ENCODE data around the gene SNAP91.

The SNAP91 gene

DNA sequence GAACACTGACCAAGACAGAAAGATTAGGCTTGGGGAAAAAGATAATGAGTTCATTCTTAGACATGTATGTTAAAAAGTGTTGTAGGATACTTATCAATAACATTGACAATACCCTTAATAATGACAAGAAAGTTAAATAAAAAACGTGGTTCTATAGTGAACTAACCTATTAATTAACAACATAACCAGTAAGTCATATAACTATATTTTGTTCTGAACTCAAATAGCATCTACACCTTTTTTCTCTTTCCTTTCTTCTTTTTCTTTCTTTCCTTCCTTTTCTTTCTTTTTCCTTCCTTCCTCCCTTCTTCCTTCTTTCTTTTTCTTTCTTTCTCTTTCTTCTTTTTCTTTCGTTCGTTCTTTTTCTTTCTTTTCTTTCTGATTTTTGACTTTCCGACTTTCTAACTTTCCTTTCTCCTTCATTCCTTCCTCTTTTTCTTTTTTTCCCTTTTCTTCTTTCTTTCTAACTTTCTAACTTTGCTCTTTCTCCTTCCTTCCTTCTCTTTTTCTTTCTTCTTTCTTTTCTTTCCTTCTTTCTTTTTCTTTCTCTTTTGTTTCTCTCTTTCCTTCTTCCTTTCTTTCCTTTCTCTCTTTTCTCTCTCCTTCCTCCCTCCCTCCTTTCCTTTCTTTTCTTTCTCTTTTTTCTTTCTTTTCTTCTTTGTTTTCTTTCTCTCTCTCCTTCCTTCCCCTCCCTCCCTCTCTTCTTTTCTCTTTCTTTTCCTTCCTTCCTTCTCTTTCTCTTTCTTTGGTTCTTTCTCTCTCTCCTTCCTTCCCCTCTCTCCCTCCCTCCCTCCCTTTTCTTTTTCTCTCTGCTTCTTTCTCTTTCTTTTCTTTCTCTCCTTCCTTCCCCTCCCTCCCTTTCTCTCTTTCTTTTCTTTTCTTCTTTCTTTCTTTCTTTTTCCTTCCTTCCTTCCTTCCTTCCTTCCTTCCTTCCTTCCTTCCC is 172.0 kb downstream of the SNAP91 start:
- no peak overlapping the region for H3K4me3 ChIP-seq (ENCODE audit: low read length in 2 of 2)
- WGBS, 2 donors (ENCODE audit: extremely low coverage in 2 of 2, insufficient read length in 2 of 2, insufficient replicate concordance in 1 of 2): 100% methylated on average over 1 of the region's 4 CpGs; no CpG with 5 or more reads in 1 of the 2 donors
- H4K91ac ChIP-seq (ENCODE audit: low read depth, low read length, poor library complexity): no peak overlapping the region
- no peak overlapping the region for H2BK120ac ChIP-seq (ENCODE audit: low read depth, low read length)
- no peak overlapping the region for H3K18ac ChIP-seq (ENCODE audit: low read length)
- no peaks in the 10 kb centered on the region for H3K9me3 ChIP-seq (replicated peaks in 1 of 2; ENCODE audit: control insufficient read depth in 2 of 2, insufficient read depth in 1 of 2, low read depth in 1 of 2, low read length in 2 of 2)
- H2AFZ ChIP-seq (ENCODE audit: low read length): no peak overlapping the region
- H3K4me2 ChIP-seq (ENCODE audit: insufficient read depth, low read length, poor library complexity, severe bottlenecking): no peak overlapping the region
- no peak overlapping the region for H2AK5ac ChIP-seq (ENCODE audit: low read depth, low read length)
- no peak overlapping the region for H2BK5ac ChIP-seq (ENCODE audit: low read length)
- no peaks in the 10 kb centered on the region for H3K36me3 ChIP-seq (replicated peaks in 1 of 2; ENCODE audit: control insufficient read depth in 2 of 2, insufficient read depth in 2 of 2, low read length in 2 of 2)
- no peak overlapping the region for H3K27ac ChIP-seq (replicated peaks; ENCODE audit: low read length)
- H3K79me1 ChIP-seq (ENCODE audit: low read depth, low read length): no peaks in the 10 kb centered on the region
- no peak overlapping the region for H3K14ac ChIP-seq (ENCODE audit: low read length)
- no peaks in the 10 kb centered on the region for H3K4me1 ChIP-seq (ENCODE audit: control insufficient read depth in 2 of 2, insufficient read depth in 1 of 2, low read depth in 1 of 2, low read length in 2 of 2)
- H4K8ac ChIP-seq (ENCODE audit: low read depth, low read length): no peak overlapping the region
- no peak overlapping the region for H2BK15ac ChIP-seq (ENCODE audit: low read length)
- no peak overlapping the region for H3K9ac ChIP-seq (ENCODE audit: low read depth, low read length, poor library complexity)
- no peak for DNase-seq (ENCODE audit: low spot score)
- no peak overlapping the region for H2BK12ac ChIP-seq (ENCODE audit: low read length)
- H3K27me3 ChIP-seq (ENCODE audit: control insufficient read depth in 3 of 3, insufficient read depth in 3 of 3, low read depth in 1 of 3, low read length in 3 of 3): no peaks in the 10 kb centered on the region
- no peak overlapping the region for H3K23ac ChIP-seq (ENCODE audit: low read depth, low read length, poor library complexity)
- H3K4ac ChIP-seq (ENCODE audit: low read length): no peak overlapping the region

DNA sequence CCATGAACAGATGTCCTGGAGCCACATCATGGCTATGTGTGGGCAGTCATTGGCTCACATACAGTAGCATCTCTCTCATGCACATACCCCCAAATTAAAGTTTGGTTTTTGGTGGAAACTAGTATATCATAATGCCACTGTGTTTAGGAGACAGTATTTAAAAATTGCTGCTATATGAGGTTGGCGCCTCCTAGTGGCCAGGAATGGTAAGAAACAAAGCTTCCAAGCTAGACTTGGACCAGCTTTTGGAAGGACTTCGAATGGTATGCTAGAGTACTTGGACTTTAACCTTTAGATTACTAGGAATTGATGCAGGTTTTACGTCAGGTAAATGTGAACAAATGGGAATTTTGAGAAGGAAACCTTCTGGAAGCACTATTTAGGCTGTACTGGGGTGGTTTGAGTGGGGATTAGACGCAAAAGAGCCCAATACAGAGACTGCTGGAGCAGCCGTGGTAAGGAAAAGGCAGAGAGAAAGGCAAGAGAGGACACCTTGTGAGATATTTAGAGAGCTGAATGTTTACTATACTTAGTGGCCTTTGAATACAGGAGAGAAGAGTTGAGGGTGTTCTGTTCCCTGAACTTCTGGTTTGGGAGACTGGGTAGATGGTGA is 172.8 kb downstream of the SNAP91 start:
- no peak overlapping the region for H2BK12ac ChIP-seq (ENCODE audit: low read length)
- no peak overlapping the region for H3K4me2 ChIP-seq (ENCODE audit: insufficient read depth, low read length, poor library complexity, severe bottlenecking)
- no peaks in the 10 kb centered on the region for H3K27me3 ChIP-seq (ENCODE audit: control insufficient read depth in 3 of 3, insufficient read depth in 3 of 3, low read depth in 1 of 3, low read length in 3 of 3)
- H3K79me1 ChIP-seq (ENCODE audit: low read depth, low read length): no peaks in the 10 kb centered on the region
- H3K9me3 ChIP-seq (replicated peaks in 1 of 2; ENCODE audit: control insufficient read depth in 2 of 2, insufficient read depth in 1 of 2, low read depth in 1 of 2, low read length in 2 of 2): no peaks in the 10 kb centered on the region
- H3K27ac ChIP-seq (replicated peaks; ENCODE audit: low read length): no peak overlapping the region
- H3K4me1 ChIP-seq (ENCODE audit: control insufficient read depth in 2 of 2, insufficient read depth in 1 of 2, low read depth in 1 of 2, low read length in 2 of 2): no peaks in the 10 kb centered on the region
- no peak overlapping the region for H2BK5ac ChIP-seq (ENCODE audit: low read length)
- no peaks in the 10 kb centered on the region for H3K36me3 ChIP-seq (replicated peaks in 1 of 2; ENCODE audit: control insufficient read depth in 2 of 2, insufficient read depth in 2 of 2, low read length in 2 of 2)
- H2AFZ ChIP-seq (ENCODE audit: low read length): no peak overlapping the region
- WGBS, 2 donors (ENCODE audit: extremely low coverage in 2 of 2, insufficient read length in 2 of 2, insufficient replicate concordance in 1 of 2): no CpG with 5 or more reads among the region's 5 CpGs
- no peak overlapping the region for H2AK5ac ChIP-seq (ENCODE audit: low read depth, low read length)
- H2BK15ac ChIP-seq (ENCODE audit: low read length): no peak overlapping the region
- no peak overlapping the region for H3K4ac ChIP-seq (ENCODE audit: low read length)
- peak; percentile 46 for DNase-seq (ENCODE audit: low spot score)
- H3K23ac ChIP-seq (ENCODE audit: low read depth, low read length, poor library complexity): no peak overlapping the region
- H3K14ac ChIP-seq (ENCODE audit: low read length): no peak overlapping the region
- no peak overlapping the region for H2BK120ac ChIP-seq (ENCODE audit: low read depth, low read length)
- H3K9ac ChIP-seq (ENCODE audit: low read depth, low read length, poor library complexity): no peak overlapping the region
- H3K18ac ChIP-seq (ENCODE audit: low read length): no peak overlapping the region
- H4K91ac ChIP-seq (ENCODE audit: low read depth, low read length, poor library complexity): no peak overlapping the region
- no peak overlapping the region for H4K8ac ChIP-seq (ENCODE audit: low read depth, low read length)
- no peak overlapping the region for H3K4me3 ChIP-seq (ENCODE audit: low read length in 2 of 2)

DNA sequence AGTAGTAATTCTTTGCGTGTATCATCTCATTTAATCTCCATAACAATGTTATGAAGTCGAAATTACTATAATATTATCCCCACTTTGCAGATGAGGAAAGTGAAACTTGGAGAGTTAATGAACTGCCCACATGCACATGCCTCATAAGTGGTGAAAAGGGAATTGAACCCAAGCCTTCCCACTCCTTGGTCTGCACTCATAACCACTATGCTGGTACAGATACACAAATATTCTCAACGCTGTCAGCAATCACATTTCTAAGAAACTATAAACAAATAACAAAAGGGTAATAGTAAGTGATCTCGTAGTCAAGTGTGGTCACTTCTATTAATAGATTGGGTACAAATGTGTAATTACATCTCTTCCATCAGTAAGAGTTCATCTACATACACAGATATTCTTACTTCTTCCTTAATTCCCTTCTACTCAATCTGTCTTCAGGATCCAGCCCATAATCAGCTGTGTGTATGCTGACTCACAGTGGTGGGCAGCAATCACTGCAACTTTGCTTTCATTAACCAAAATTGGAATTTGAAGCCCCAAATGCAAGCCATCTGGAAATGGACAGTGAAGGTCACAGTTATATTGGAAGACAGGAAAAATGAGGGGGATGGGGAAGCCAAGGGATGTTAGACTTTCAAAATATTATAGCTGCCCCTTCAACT is 190.0 kb downstream of the SNAP91 start:
- no peak overlapping the region for H2BK120ac ChIP-seq (ENCODE audit: low read depth, low read length)
- H3K27ac ChIP-seq (replicated peaks; ENCODE audit: low read length): no peak overlapping the region
- no peak overlapping the region for H2BK5ac ChIP-seq (ENCODE audit: low read length)
- H3K27me3 ChIP-seq (ENCODE audit: control insufficient read depth in 3 of 3, insufficient read depth in 3 of 3, low read depth in 1 of 3, low read length in 3 of 3): peaks cover 0 to 5% (median 0%) of the 10 kb centered on the region in 3 experiments
- H3K9ac ChIP-seq (ENCODE audit: low read depth, low read length, poor library complexity): no peak overlapping the region
- H2BK12ac ChIP-seq (ENCODE audit: low read length): no peak overlapping the region
- no peak overlapping the region for H3K23ac ChIP-seq (ENCODE audit: low read depth, low read length, poor library complexity)
- H4K91ac ChIP-seq (ENCODE audit: low read depth, low read length, poor library complexity): no peak overlapping the region
- H3K4me2 ChIP-seq (ENCODE audit: insufficient read depth, low read length, poor library complexity, severe bottlenecking): no peak overlapping the region
- no peak overlapping the region for H2BK15ac ChIP-seq (ENCODE audit: low read length)
- no peaks in the 10 kb centered on the region for H3K4me1 ChIP-seq (ENCODE audit: control insufficient read depth in 2 of 2, insufficient read depth in 1 of 2, low read depth in 1 of 2, low read length in 2 of 2)
- H3K14ac ChIP-seq (ENCODE audit: low read length): no peak overlapping the region
- no peak overlapping the region for H4K8ac ChIP-seq (ENCODE audit: low read depth, low read length)
- H3K36me3 ChIP-seq (replicated peaks in 1 of 2; ENCODE audit: control insufficient read depth in 2 of 2, insufficient read depth in 2 of 2, low read length in 2 of 2): no peaks in the 10 kb centered on the region
- no CpG with 5 or more reads among the region's 4 CpGs for WGBS, 2 donors (ENCODE audit: extremely low coverage in 2 of 2, insufficient read length in 2 of 2, insufficient replicate concordance in 1 of 2)
- H3K4me3 ChIP-seq (ENCODE audit: low read length in 2 of 2): no peak overlapping the region
- DNase-seq (ENCODE audit: low spot score): no peak
- H2AK5ac ChIP-seq (ENCODE audit: low read depth, low read length): no peak overlapping the region
- no peak overlapping the region for H2AFZ ChIP-seq (ENCODE audit: low read length)
- H3K18ac ChIP-seq (ENCODE audit: low read length): no peak overlapping the region
- H3K79me1 ChIP-seq (ENCODE audit: low read depth, low read length): no peaks in the 10 kb centered on the region
- H3K4ac ChIP-seq (ENCODE audit: low read length): no peak overlapping the region
- no peaks in the 10 kb centered on the region for H3K9me3 ChIP-seq (replicated peaks in 1 of 2; ENCODE audit: control insufficient read depth in 2 of 2, insufficient read depth in 1 of 2, low read depth in 1 of 2, low read length in 2 of 2)

DNA sequence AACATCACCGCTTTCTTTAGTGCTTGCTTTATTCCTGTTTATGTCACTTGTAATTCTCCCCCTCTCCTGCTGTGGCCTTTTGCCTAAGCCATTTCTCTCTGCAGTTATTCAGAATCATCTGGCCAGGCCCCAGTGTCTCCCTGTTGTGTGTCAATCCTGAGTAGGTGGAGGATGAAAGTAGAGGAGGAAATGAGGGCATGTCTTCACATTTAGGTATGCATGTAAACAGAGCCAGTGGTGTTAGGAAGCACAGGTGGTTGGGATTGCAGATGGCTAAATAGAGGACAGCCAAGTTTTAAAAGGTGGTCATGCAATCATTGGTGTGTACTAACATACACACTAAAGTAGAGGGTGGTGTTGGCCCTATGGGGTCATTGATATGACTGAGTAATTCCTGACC is 191.4 kb downstream of the SNAP91 start:
- Histone ChIP-seq H3K18ac (ENCODE audit: low read length) (no peak overlapping the region), H3K9ac (ENCODE audit: low read depth, low read length, poor library complexity) (no peak overlapping the region), H4K91ac (ENCODE audit: low read depth, low read length, poor library complexity) (no peak overlapping the region), H2BK12ac (ENCODE audit: low read length) (no peak overlapping the region), H2BK15ac (ENCODE audit: low read length) (no peak overlapping the region), H3K14ac (ENCODE audit: low read length) (no peak overlapping the region), H3K79me1 (ENCODE audit: low read depth, low read length) (no peaks in the 10 kb centered on the region), H3K27ac (replicated peaks; ENCODE audit: low read length) (no peak overlapping the region), H3K23ac (ENCODE audit: low read depth, low read length, poor library complexity) (no peak overlapping the region), H3K9me3 (replicated peaks in 1 of 2; ENCODE audit: control insufficient read depth in 2 of 2, insufficient read depth in 1 of 2, low read depth in 1 of 2, low read length in 2 of 2) (no peaks in the 10 kb centered on the region), H2AFZ (ENCODE audit: low read length) (no peak overlapping the region), H3K36me3 (replicated peaks in 1 of 2; ENCODE audit: control insufficient read depth in 2 of 2, insufficient read depth in 2 of 2, low read length in 2 of 2) (no peaks in the 10 kb centered on the region), H2BK120ac (ENCODE audit: low read depth, low read length) (no peak overlapping the region), H2AK5ac (ENCODE audit: low read depth, low read length) (no peak overlapping the region), H3K4me3 (ENCODE audit: low read length in 2 of 2) (no peak overlapping the region), H3K4ac (ENCODE audit: low read length) (no peak overlapping the region), H4K8ac (ENCODE audit: low read depth, low read length) (no peak overlapping the region), H3K4me1 (ENCODE audit: control insufficient read depth in 2 of 2, insufficient read depth in 1 of 2, low read depth in 1 of 2, low read length in 2 of 2) (no peaks in the 10 kb centered on the region), H3K4me2 (ENCODE audit: insufficient read depth, low read length, poor library complexity, severe bottlenecking) (no peak overlapping the region), H3K27me3 (ENCODE audit: control insufficient read depth in 3 of 3, insufficient read depth in 3 of 3, low read depth in 1 of 3, low read length in 3 of 3) (peaks cover 0 to 16% (median 0%) of the 10 kb centered on the region in 3 experiments), H2BK5ac (ENCODE audit: low read length) (no peak overlapping the region)
- DNase-seq (ENCODE audit: low spot score): no peak
- no CpG with 5 or more reads among the region's 1 CpG for WGBS, 2 donors (ENCODE audit: extremely low coverage in 2 of 2, insufficient read length in 2 of 2, insufficient replicate concordance in 1 of 2)

Measured in neuronal stem cell (in vitro differentiated cells).